Thoracic aorta (tissue), 2 donors: ENCODE results near the gene MGAT5. TPM values are rescaled to one million over a fixed set of nuclear protein-coding genes. Genes with fewer than 3 reads are reported as not detected.

Source experiments
- ATAC-seq: fragments of 150-250 bp; one replicate; pipeline ENCODE4 v1.8.0; 2017; ENCODE audit warnings: low read depth; ENCODE audit not compliant: insufficient number of reproducible peaks, low FRiP score
- DNase-seq: peaks from one replicate; pipeline ENCODE4 v3.0.0-alpha.2; 2020; ENCODE audit warnings: low spot score
- H3K27ac ChIP-seq, 2 donors: fragments of 200-600 bp; sonication (generic); 1 replicate in 1 of 2; 2 replicates in 1 of 2; pipeline ENCODE4 v1.5.1; 2016; ENCODE audit warnings: mild to moderate bottlenecking in 2 of 2, moderate library complexity in 2 of 2
- H3K27me3 ChIP-seq: fragments of 200-600 bp; sonication (generic); replicated peaks from 2 replicates; pipeline ENCODE4 v1.6.0; 2016; ENCODE audit warnings: mild to moderate bottlenecking; ENCODE audit not compliant: insufficient read depth
- H3K36me3 ChIP-seq: fragments of 200-600 bp; sonication (generic); one replicate; pipeline ENCODE4 v1.5.1; 2016
- H3K4me1 ChIP-seq, 2 donors: fragments of 200-600 bp; sonication (generic); 1 replicate in 1 of 2; 2 replicates in 1 of 2; pipeline versions ENCODE4 v1.5.1 to v1.6.0; 2016; ENCODE audit warnings: low read depth in 2 of 2, mild to moderate bottlenecking in 1 of 2; ENCODE audit not compliant: control insufficient read depth in 1 of 2
- H3K4me3 ChIP-seq: fragments of 200-600 bp; sonication (generic); 2 replicates; pipeline ENCODE4 v1.5.1; 2016; ENCODE audit warnings: mild to moderate bottlenecking
- H3K9me3 ChIP-seq: fragments of 200-600 bp; sonication (generic); 2 replicates; pipeline ENCODE4 v1.5.1; 2016
- CTCF ChIP-seq: fragments of 200-600 bp; sonication (generic); IDR thresholded peaks from one replicate; pipeline ENCODE4 v1.5.1; 2019; ENCODE audit warnings: antibody characterized with exemption
- total RNA-seq, 2 donors: library from RNA; depleted of rRNA; stranded (reverse); fragments of >200 nt; gene quantifications; one replicate each; pipeline versions ENCODE4 v1.1.0 to v1.2.3, GENCODE V29; 2016

The MGAT5 gene
- total RNA-seq, 2 donors from 2014 or later, result 43.9 to 95.3 TPM

- no peaks in the 10 kb centered on the region for H3K36me3 ChIP-seq
- TF ChIP-seq CTCF, result no peak
- H3K9me3 ChIP-seq, result no peaks in the 10 kb centered on the region
- DNase-seq (no peak), ATAC-seq (no peak)
- no peak overlapping the region for H3K27ac ChIP-seq
- peaks cover 14 to 22% of the 10 kb centered on the region in 2 donors for H3K4me1 ChIP-seq
- H3K27me3 ChIP-seq, result no peaks in the 10 kb centered on the region
- no peak overlapping the region for H3K4me3 ChIP-seq
Measured at GRCh38 chr2:134327367-134327766, 73.5 kb downstream of the MGAT5 start.

- Histone ChIP-seq H3K4me3 (no peak overlapping the region), H3K4me1 (peaks cover 12 to 23% of the 10 kb centered on the region in 2 donors), H3K36me3 (no peaks in the 10 kb centered on the region), H3K27me3 (no peaks in the 10 kb centered on the region), H3K27ac (no peak overlapping the region), H3K9me3 (no peaks in the 10 kb centered on the region)
- no peak for TF ChIP-seq CTCF
- ATAC-seq (no peak), DNase-seq (no peak)
Measured at GRCh38 chr2:134331081-134331480, 77.2 kb downstream of the MGAT5 start.

- TF ChIP-seq CTCF, result no peak
- Histone ChIP-seq H3K27ac (no peak overlapping the region), H3K27me3 (no peaks in the 10 kb centered on the region), H3K4me3 (no peak overlapping the region), H3K4me1 (peaks cover 12 to 27% of the 10 kb centered on the region in 2 donors), H3K36me3 (no peaks in the 10 kb centered on the region), H3K9me3 (no peaks in the 10 kb centered on the region)
- DNase-seq (no peak), ATAC-seq (no peak)
Measured at GRCh38 chr2:134333646-134334189, 79.8 kb downstream of the MGAT5 start.

GRCh38 chr2:134334542-134335353 lies 80.9 kb downstream of the MGAT5 start:
- Histone ChIP-seq H3K27me3 (no peaks in the 10 kb centered on the region), H3K36me3 (no peaks in the 10 kb centered on the region), H3K4me1 (peaks cover 12 to 27% of the 10 kb centered on the region in 2 donors), H3K27ac (no peak overlapping the region), H3K4me3 (no peak overlapping the region), H3K9me3 (no peaks in the 10 kb centered on the region)
- DNase-seq (no peak), ATAC-seq (no peak)
- TF ChIP-seq CTCF, result no peak

- DNase-seq (no peak), ATAC-seq (no peak)
- Histone ChIP-seq H3K36me3 (no peaks in the 10 kb centered on the region), H3K4me1 (peaks cover 12 to 27% of the 10 kb centered on the region in 2 donors), H3K9me3 (no peaks in the 10 kb centered on the region), H3K27me3 (no peaks in the 10 kb centered on the region), H3K27ac (no peak overlapping the region), H3K4me3 (no peak overlapping the region)
- no peak for TF ChIP-seq CTCF
Measured at GRCh38 chr2:134335601-134336000, 81.7 kb downstream of the MGAT5 start.
